ENCODE data around the gene THUMPD2.

- TF ChIP-seq POLR2A (IDR thresholded peaks at IDR 0.05) = no peak
- TF ChIP-seq CTCF (IDR thresholded peaks at IDR 0.05 in 4 of 5, conservative IDR thresholded peaks at IDR 0.05 in 1 of 5) = no peak
These were observed 81.6 kb downstream of the THUMPD2 start for GRCh38 chr2:39697454-39697853.

All from gastrocnemius medialis (tissue), 4 donors.